Smooth muscle cell (in vitro differentiated cells): ENCODE measurements around the gene IQCH. TPM values are rescaled to one million over a fixed set of nuclear protein-coding genes. Genes with fewer than 3 reads are reported as not detected.

Experiments used
- DNase-seq: peaks from one replicate; lab custom pipeline; 2025; ENCODE audit not compliant: unreplicated experiment; lab: John Stamatoyannopoulos, UW
- H2AFZ ChIP-seq: fragments of 200-600 bp; sonication (generic); 2 replicates; pipeline ENCODE4 v1.6.0; 2016; ENCODE audit warnings: antibody characterized with exemption, low read depth, mild to moderate bottlenecking
- H3F3A ChIP-seq: fragments of 200-600 bp; sonication (generic); 2 replicates; pipeline ENCODE4 v1.6.0; 2017; ENCODE audit warnings: antibody characterized with exemption, low read depth
- H3K27ac ChIP-seq: fragments of 200-600 bp; sonication (generic); 2 replicates; pipeline ENCODE4 v1.5.1; 2016; ENCODE audit warnings: low read depth, mild to moderate bottlenecking
- H3K27me3 ChIP-seq: fragments of 200-600 bp; sonication (generic); 2 replicates; pipeline ENCODE4 v1.6.1; 2016; ENCODE audit warnings: low read depth, mild to moderate bottlenecking
- H3K36me3 ChIP-seq: fragments of 200-600 bp; sonication (generic); 2 replicates; pipeline ENCODE4 v1.5.1; 2016; ENCODE audit warnings: low read depth
- H3K4me1 ChIP-seq: fragments of 200-600 bp; sonication (generic); 2 replicates; pipeline ENCODE4 v1.5.1; 2016; ENCODE audit warnings: low read depth
- H3K4me2 ChIP-seq: fragments of 200-600 bp; sonication (generic); 2 replicates; pipeline ENCODE4 v1.6.0; 2016; ENCODE audit warnings: mild to moderate bottlenecking
- H3K4me3 ChIP-seq: fragments of 200-600 bp; sonication (generic); 2 replicates; pipeline ENCODE4 v1.5.1; 2016; ENCODE audit warnings: mild to moderate bottlenecking
- H3K79me2 ChIP-seq: fragments of 200-600 bp; sonication (generic); 2 replicates; pipeline ENCODE4 v1.6.0; 2016; ENCODE audit warnings: low read depth, mild to moderate bottlenecking
- H3K9ac ChIP-seq: fragments of 200-600 bp; sonication (generic); 2 replicates; pipeline ENCODE4 v1.6.0; 2016; ENCODE audit warnings: low read depth
- H3K9me3 ChIP-seq: fragments of 200-600 bp; sonication (generic); replicated peaks from 2 replicates; pipeline ENCODE4 v1.5.1; 2016; ENCODE audit warnings: low read depth
- H4K20me1 ChIP-seq: fragments of 200-600 bp; sonication (generic); 2 replicates; pipeline ENCODE4 v1.6.0; 2016; ENCODE audit warnings: low read depth
- CTCF ChIP-seq: fragments of 200-600 bp; sonication (generic); IDR thresholded peaks from 2 replicates; pipeline ENCODE4 v1.5.1; 2017; ENCODE audit warnings: borderline replicate concordance, mild to moderate bottlenecking, antibody characterized with exemption; ENCODE audit not compliant: insufficient read depth, poor library complexity, severe bottlenecking
- WGBS: methylation state at CpG from one replicate; pipeline ENCODE4 v1.1.7; 2016; ENCODE audit warnings: low lambda C conversion rate; 5-methylcytosine and 5-hydroxymethylcytosine counted together
- polyA plus RNA-seq: library from polyadenylated mRNA; unstranded; fragments of >200 nt; fragmentation: Nextera tagmentation; extraction: Ambion mirVana; gene quantifications from 2 replicates; pipeline ENCODE4 v1.2.1, GENCODE V29; 2016
- total RNA-seq: library from RNA; depleted of rRNA; stranded (reverse); fragments of >200 nt; gene quantifications from 2 replicates; pipeline ENCODE4 v1.2.3, GENCODE V29; 2014

IQCH gene
- total and polyA plus RNA-seq, 2 experiments from 2014 or later = 0.86 to 2.9 TPM

- no peak for DNase-seq
These were observed 268.7 kb downstream of the IQCH start for GRCh38 chr15:67523330-67523729.

GRCh38 chr15:67524235-67524634 lies 269.6 kb downstream of the IQCH start:
- Histone ChIP-seq H3K4me2 (no peak overlapping the region), H3K79me2 (peaks cover 24% of the 10 kb centered on the region), H4K20me1 (peaks cover 30% of the 10 kb centered on the region), H2AFZ (no peak overlapping the region), H3K27ac (no peak overlapping the region), H3K4me1 (peaks cover 21% of the 10 kb centered on the region), H3K4me3 (no peak overlapping the region), H3K36me3 (no peaks in the 10 kb centered on the region), H3K9ac (no peak overlapping the region), H3K9me3 (no peaks in the 10 kb centered on the region), H3K27me3 (no peaks in the 10 kb centered on the region), H3F3A (no peaks in the 10 kb centered on the region)
- no peak for DNase-seq
- no peak for TF ChIP-seq CTCF

More at GRCh38 chr15:67523330-67523729, 268.7 kb downstream of the IQCH start:
- Histone ChIP-seq H3K4me1 (peaks cover 21% of the 10 kb centered on the region), H3K9me3 (no peaks in the 10 kb centered on the region), H3K27me3 (no peaks in the 10 kb centered on the region), H3K4me2 (peak overlapping the region; percentile 97), H3K9ac (no peak overlapping the region), H3K27ac (no peak overlapping the region), H3K36me3 (no peaks in the 10 kb centered on the region), H4K20me1 (peaks cover 30% of the 10 kb centered on the region), H3K4me3 (peak overlapping the region; percentile 73), H2AFZ (no peak overlapping the region), H3F3A (no peaks in the 10 kb centered on the region), H3K79me2 (peaks cover 24% of the 10 kb centered on the region)
- TF ChIP-seq CTCF = no peak
- WGBS = 96% methylated on average over 1 of the region's 1 CpG

GRCh38 chr15:67528513-67528912 lies 273.9 kb downstream of the IQCH start:
- H2AFZ ChIP-seq = no peak overlapping the region
- WGBS = 80% methylated on average over 3 of the region's 3 CpGs
- H3K79me2 ChIP-seq = peaks cover 9% of the 10 kb centered on the region
- DNase-seq = no peak
- H3K36me3 ChIP-seq = no peaks in the 10 kb centered on the region
- H3K4me3 ChIP-seq = no peak overlapping the region
- H3K27me3 ChIP-seq = no peaks in the 10 kb centered on the region
- H3K4me2 ChIP-seq = no peak overlapping the region
- TF ChIP-seq CTCF = no peak
- peaks cover 8% of the 10 kb centered on the region for H3K4me1 ChIP-seq
- peaks cover 24% of the 10 kb centered on the region for H4K20me1 ChIP-seq
- no peak overlapping the region for H3K27ac ChIP-seq
- no peak overlapping the region for H3K9ac ChIP-seq
- H3F3A ChIP-seq = no peaks in the 10 kb centered on the region
- H3K9me3 ChIP-seq = no peaks in the 10 kb centered on the region

- no peak for TF ChIP-seq CTCF
- no peak for DNase-seq
- Histone ChIP-seq H3K79me2 (no peaks in the 10 kb centered on the region), H3F3A (no peaks in the 10 kb centered on the region), H4K20me1 (peaks cover 7% of the 10 kb centered on the region), H3K4me3 (no peak overlapping the region), H2AFZ (no peak overlapping the region), H3K4me2 (no peak overlapping the region), H3K9me3 (no peaks in the 10 kb centered on the region), H3K9ac (no peak overlapping the region), H3K36me3 (no peaks in the 10 kb centered on the region), H3K4me1 (peaks cover 6% of the 10 kb centered on the region), H3K27me3 (no peaks in the 10 kb centered on the region), H3K27ac (no peak overlapping the region)
- WGBS = 92% methylated on average over 3 of the region's 3 CpGs
These were observed 276.9 kb downstream of the IQCH start for GRCh38 chr15:67531379-67531914.
